Mesenchymal stem cell (in vitro differentiated cells and primary cell): Measurements from ENCODE around the gene IGFBP6.

ENCODE experiments used
- DNase-seq: peaks from one replicate; pipeline ENCODE4 v3.0.0-alpha.2; 2013
- H2AFZ ChIP-seq: one replicate; pipeline ENCODE4 v1.6.1; 2013; ENCODE audit warnings: low read depth, mild to moderate bottlenecking, control low read depth, inconsistent platforms, low read length, moderate library complexity
- H2AK5ac ChIP-seq: 2 replicates; pipeline ENCODE4 v1.6.1; 2013; ENCODE audit warnings: low read length, moderate library complexity, mild to moderate bottlenecking, inconsistent platforms; ENCODE audit not compliant: severe bottlenecking
- H2BK120ac ChIP-seq: one replicate; pipeline ENCODE4 v1.6.1; 2013; ENCODE audit warnings: low read depth, mild to moderate bottlenecking, inconsistent platforms, low read length, moderate library complexity
- H2BK12ac ChIP-seq, 2 experiments: one replicate each; pipeline ENCODE4 v1.6.1; 2013; ENCODE audit warnings: inconsistent platforms in 2 of 2, low read length in 2 of 2, mild to moderate bottlenecking in 2 of 2, moderate library complexity in 2 of 2, control low read depth in 1 of 2
- H2BK15ac ChIP-seq: one replicate; pipeline ENCODE4 v1.6.1; 2013; ENCODE audit warnings: mild to moderate bottlenecking, low read depth, inconsistent platforms; ENCODE audit not compliant: poor library complexity, severe bottlenecking
- H2BK5ac ChIP-seq: 2 replicates; pipeline ENCODE4 v1.6.1; 2013; ENCODE audit warnings: low read depth, mild to moderate bottlenecking, low read length, control low read depth, inconsistent platforms; ENCODE audit not compliant: poor library complexity, severe bottlenecking
- H3K14ac ChIP-seq, 2 experiments: one replicate each; pipeline ENCODE4 v1.6.1; 2013; ENCODE audit warnings: inconsistent platforms in 2 of 2, low read length in 2 of 2, control low read depth in 1 of 2, mild to moderate bottlenecking in 1 of 2, moderate library complexity in 1 of 2
- H3K18ac ChIP-seq, 2 experiments: one replicate each; pipeline ENCODE4 v1.6.1; 2013; ENCODE audit warnings: inconsistent platforms in 2 of 2, low read length in 2 of 2, control low read depth in 1 of 2, low read depth in 1 of 2, mild to moderate bottlenecking in 1 of 2
- H3K23ac ChIP-seq, 2 experiments: one replicate each; pipeline ENCODE4 v1.6.1; 2013; ENCODE audit warnings: inconsistent platforms in 2 of 2, low read length in 2 of 2, mild to moderate bottlenecking in 2 of 2, moderate library complexity in 2 of 2, control low read depth in 1 of 2
- H3K27ac ChIP-seq: 2 replicates; pipeline ENCODE4 v1.5.1; 2013; ENCODE audit warnings: mild to moderate bottlenecking, moderate library complexity, low read length, control low read depth, inconsistent platforms; ENCODE audit not compliant: poor library complexity, severe bottlenecking
- H3K27me3 ChIP-seq, 2 experiments: 2 replicates each; pipeline versions ENCODE4 v1.6.1 to v1.7.0; 2013; ENCODE audit warnings: low read length in 2 of 2, mild to moderate bottlenecking in 2 of 2, moderate library complexity in 2 of 2, control low read depth in 1 of 2, inconsistent platforms in 1 of 2; ENCODE audit not compliant: control insufficient read depth in 1 of 2, insufficient read depth in 1 of 2
- H3K36me3 ChIP-seq, 2 experiments: 2 replicates each; pipeline versions ENCODE4 v1.6.1 to v1.7.0; 2013; ENCODE audit warnings: low read length in 2 of 2, control low read depth in 1 of 2, inconsistent platforms in 1 of 2, low read depth in 1 of 2, mild to moderate bottlenecking in 1 of 2; ENCODE audit not compliant: insufficient read depth in 2 of 2, control insufficient read depth in 1 of 2
- H3K4ac ChIP-seq, 2 experiments: one replicate each; pipeline ENCODE4 v1.6.1; 2013; ENCODE audit warnings: inconsistent platforms in 2 of 2, low read length in 2 of 2, mild to moderate bottlenecking in 2 of 2, moderate library complexity in 2 of 2, control low read depth in 1 of 2, low read depth in 1 of 2
- H3K4me1 ChIP-seq: 2 replicates; pipeline ENCODE4 v1.6.1; 2013; ENCODE audit warnings: low read depth, low read length, control low read depth; ENCODE audit not compliant: control insufficient read depth, insufficient read depth
- H3K4me2 ChIP-seq: 2 replicates; pipeline ENCODE4 v1.6.1; 2013; ENCODE audit warnings: low read length, mild to moderate bottlenecking, inconsistent platforms; ENCODE audit not compliant: poor library complexity, severe bottlenecking
- H3K4me3 ChIP-seq, 2 experiments: 2 replicates each; pipeline versions ENCODE4 v1.5.1 to v1.7.0; 2013; ENCODE audit warnings: low read length in 2 of 2, mild to moderate bottlenecking in 2 of 2, control low read depth in 1 of 2, low read depth in 1 of 2; ENCODE audit not compliant: insufficient read depth in 1 of 2
- H3K79me1 ChIP-seq: replicated peaks from 2 replicates; pipeline ENCODE4 v1.6.1; 2013; ENCODE audit warnings: mild to moderate bottlenecking, control low read depth, low read length, inconsistent platforms; ENCODE audit not compliant: poor library complexity, severe bottlenecking
- H3K9ac ChIP-seq: 2 replicates; pipeline ENCODE4 v1.7.0; 2013; ENCODE audit warnings: mild to moderate bottlenecking, low read length, moderate library complexity
- H3K9me3 ChIP-seq: 2 replicates; pipeline ENCODE4 v1.7.0; 2013; ENCODE audit warnings: mild to moderate bottlenecking, low read length; ENCODE audit not compliant: control insufficient read depth
- H4K8ac ChIP-seq: one replicate; pipeline ENCODE4 v1.6.1; 2013; ENCODE audit warnings: inconsistent platforms, mild to moderate bottlenecking, low read length, moderate library complexity
- H4K91ac ChIP-seq: one replicate; pipeline ENCODE4 v1.6.1; 2013; ENCODE audit warnings: mild to moderate bottlenecking, low read length, inconsistent platforms
- WGBS: methylation state at CpG from one replicate; pipeline ENCODE4 v1.1.7; 2013; ENCODE audit warnings: mixed read lengths; 5-methylcytosine and 5-hydroxymethylcytosine counted together

Gene IGFBP6

GRCh38 chr12:53049571-53050318, 47.7 kb upstream of the IGFBP6 start, which contains the start of gene TNS2:
TNS2 (plus strand) TSS chr12:53050065; CDS start chr12:53050186, 121 bp downstream.
- Histone ChIP-seq H3K14ac (peak within 1 kb of the TSS in 1 of 2 experiments; percentile 99), H3K79me1 (peaks cover 13% of the 10 kb centered on the region), H2BK5ac (peak within 1 kb of the TSS; percentile 97), H3K4me2 (peak within 1 kb of the TSS; percentile 80), H3K9me3 (no peaks in the 10 kb centered on the region), H3K18ac (peak within 1 kb of the TSS; percentile 98 to 100), H2AK5ac (peak within 1 kb of the TSS; percentile 84), H3K4me3 (peak within 1 kb of the TSS; percentile 62 to 89), H3K23ac (peak within 1 kb of the TSS in 1 of 2 experiments; percentile 87), H3K36me3 (peaks cover 10 to 21% of the 10 kb centered on the region in 2 experiments), H3K27ac (peak within 1 kb of the TSS; percentile 94), H2BK15ac (peak within 1 kb of the TSS; percentile 100), H2BK120ac (peak within 1 kb of the TSS; percentile 94), H4K8ac (peak within 1 kb of the TSS; percentile 93), H3K4me1 (peaks cover 73% of the 10 kb centered on the region), H4K91ac (peak within 1 kb of the TSS; percentile 93), H2BK12ac (peak within 1 kb of the TSS; percentile 75 to 99), H2AFZ (no peak within 1 kb of the TSS), H3K9ac (peak within 1 kb of the TSS; percentile 95), H3K27me3 (no peaks in the 10 kb centered on the region), H3K4ac (peak within 1 kb of the TSS; percentile 68 to 98)
- WGBS = 1% methylated on average over 16 of the region's 20 CpGs
- DNase-seq = peak; percentile 66

GRCh38 chr12:53050426-53051057, 46.9 kb upstream of the IGFBP6 start:
- Histone ChIP-seq H3K4me2 (peak overlapping the region; percentile 80), H3K4me3 (peak overlapping the region; percentile 62 to 89), H2BK120ac (peak overlapping the region; percentile 92), H3K9me3 (no peaks in the 10 kb centered on the region), H3K14ac (peak overlapping the region in 1 of 2 experiments; percentile 99), H2BK5ac (peak overlapping the region; percentile 83), H3K27me3 (no peaks in the 10 kb centered on the region), H3K4ac (peak overlapping the region; percentile 68 to 98), H3K18ac (peak overlapping the region; percentile 98 to 100), H3K79me1 (peaks cover 11% of the 10 kb centered on the region), H3K27ac (peak overlapping the region; percentile 94), H2AK5ac (peak overlapping the region; percentile 71), H2BK15ac (no peak overlapping the region), H2AFZ (no peak overlapping the region), H3K9ac (peak overlapping the region; percentile 95), H4K8ac (peak overlapping the region; percentile 93), H3K23ac (peak overlapping the region in 1 of 2 experiments; percentile 87), H2BK12ac (peak overlapping the region; percentile 75 to 99), H4K91ac (peak overlapping the region; percentile 93), H3K36me3 (peaks cover 14 to 27% of the 10 kb centered on the region in 2 experiments), H3K4me1 (peaks cover 71% of the 10 kb centered on the region)
- no peak for DNase-seq
- 50% methylated on average over 2 of the region's 2 CpGs for WGBS

GRCh38 chr12:53051058-53051880, 46.2 kb upstream of the IGFBP6 start:
- peak overlapping the region; percentile 92 for H2BK120ac ChIP-seq
- H3K14ac ChIP-seq = peak overlapping the region in 1 of 2 experiments; percentile 97
- H3K4me1 ChIP-seq = peaks cover 67% of the 10 kb centered on the region
- peaks cover 15 to 32% of the 10 kb centered on the region in 2 experiments for H3K36me3 ChIP-seq
- peaks cover 10% of the 10 kb centered on the region for H3K79me1 ChIP-seq
- H2BK5ac ChIP-seq = peak overlapping the region; percentile 39
- 13% methylated on average over 11 of the region's 11 CpGs for WGBS
- peak overlapping the region in 1 of 2 experiments; percentile 75 for H3K23ac ChIP-seq
- H2AK5ac ChIP-seq = peak overlapping the region; percentile 95
- peak overlapping the region; percentile 75 for H4K8ac ChIP-seq
- no peaks in the 10 kb centered on the region for H3K9me3 ChIP-seq
- H3K9ac ChIP-seq = peak overlapping the region; percentile 95
- peak overlapping the region; percentile 94 for H3K27ac ChIP-seq
- H4K91ac ChIP-seq = peak overlapping the region; percentile 93
- no peak overlapping the region for H2BK15ac ChIP-seq
- H2BK12ac ChIP-seq = peak overlapping the region; percentile 77 to 88
- peak overlapping the region in 1 of 2 experiments; percentile 89 for H3K4me3 ChIP-seq
- no peak overlapping the region for H2AFZ ChIP-seq
- no peaks in the 10 kb centered on the region for H3K27me3 ChIP-seq
- DNase-seq = peak; percentile 96
- peak overlapping the region; percentile 75 to 100 for H3K18ac ChIP-seq
- H3K4ac ChIP-seq = peak overlapping the region; percentile 78 to 98
- H3K4me2 ChIP-seq = peak overlapping the region; percentile 80
